SK-N-SH (cell line): ENCODE measurements around the gene INPP5B. TPM values are rescaled to one million over a fixed set of nuclear protein-coding genes. Genes with fewer than 3 reads are reported as not detected.

Experiments
- CTCF ChIA-PET: fragments of 300-600, 350-600 bp; formaldehyde crosslinking; extraction: SDS; loops from one replicate; lab custom pipeline; 2021; lab: Yijun Ruan, JAX
- POLR2A ChIA-PET: fragments of 350-600 bp; sonication (Branson Sonifier 250); formaldehyde crosslinking; extraction: SDS; loops from one replicate; lab custom pipeline; 2020; ENCODE audit warnings: antibody characterized with exemption, inconsistent platforms; lab: Yijun Ruan, JAX
- DNase-seq: peaks from one replicate; pipeline ENCODE4 v3.0.0; 2012
- H2AFZ ChIP-seq: fragments of 200-600 bp; sonication (generic); 2 replicates; pipeline ENCODE4 v1.8.1; 2016; ENCODE audit warnings: antibody characterized with exemption, mild to moderate bottlenecking, low read depth
- H3F3A ChIP-seq: fragments of 200-600 bp; sonication (generic); replicated peaks from 2 replicates; pipeline ENCODE3; 2016; ENCODE audit warnings: antibody characterized with exemption, mild to moderate bottlenecking; ENCODE audit not compliant: insufficient read depth
- H3K27ac ChIP-seq, 2 experiments: fragments of 200-500 bp in 1 of 2; fragments of 200-600 bp in 1 of 2; sonication (Bioruptor generic) in 1 of 2; sonication (generic), shearing (Covaris generic) in 1 of 2; 2 replicates each; pipeline versions ENCODE4 v1.5.1 to v1.6.1; 2014 to 2016; ENCODE audit warnings: low read depth in 2 of 2, inconsistent platforms in 1 of 2, low read length in 1 of 2, mild to moderate bottlenecking in 1 of 2, mixed read lengths in 1 of 2
- H3K27me3 ChIP-seq: fragments of 200-600 bp; sonication (generic), shearing (Covaris generic); 2 replicates; pipeline ENCODE4 v1.6.1; 2016; ENCODE audit warnings: mixed run types; ENCODE audit not compliant: insufficient read depth
- H3K36me3 ChIP-seq, 2 experiments: fragments of 200-500 bp in 1 of 2; fragments of 200-600 bp in 1 of 2; sonication (Bioruptor generic) in 1 of 2; sonication (generic) in 1 of 2; replicated peaks in 1 of 2; 2 replicates each; pipeline versions ENCODE3 to v1.5.1; 2014 to 2016; ENCODE audit warnings: low read length in 1 of 2, mild to moderate bottlenecking in 1 of 2; ENCODE audit not compliant: insufficient read depth in 2 of 2, control insufficient read depth in 1 of 2
- H3K4me1 ChIP-seq, 2 experiments: fragments of 200-500 bp in 1 of 2; fragments of 200-600 bp in 1 of 2; sonication (Bioruptor generic) in 1 of 2; sonication (generic), shearing (Covaris generic) in 1 of 2; 2 replicates each; pipeline versions ENCODE4 v1.5.1 to v1.6.1; 2014 to 2016; ENCODE audit warnings: low read depth in 1 of 2, low read length in 1 of 2, mixed run types in 1 of 2; ENCODE audit not compliant: insufficient read depth in 2 of 2, control insufficient read depth in 1 of 2
- H3K4me2 ChIP-seq: fragments of 200-600 bp; sonication (generic), shearing (Covaris generic); 2 replicates; pipeline ENCODE4 v1.6.1; 2017; ENCODE audit warnings: mixed run types
- H3K4me3 ChIP-seq, 2 experiments: fragments of 200-500 bp in 1 of 2; fragments of 200-600 bp in 1 of 2; sonication (Bioruptor generic) in 1 of 2; sonication (generic), shearing (Covaris generic) in 1 of 2; 2 replicates each; pipeline versions ENCODE4 v1.5.1 to v1.8.1; 2014 to 2016; ENCODE audit warnings: low read depth in 2 of 2, inconsistent platforms in 1 of 2, low read length in 1 of 2, mild to moderate bottlenecking in 1 of 2, mixed read lengths in 1 of 2, moderate library complexity in 1 of 2
- H3K79me2 ChIP-seq: fragments of 200-600 bp; sonication (generic); 2 replicates; pipeline ENCODE4 v1.8.1; 2017; ENCODE audit warnings: mild to moderate bottlenecking; ENCODE audit not compliant: insufficient read depth
- H3K9ac ChIP-seq: fragments of 200-600 bp; sonication (generic); 2 replicates; pipeline ENCODE4 v1.6.1; 2017; ENCODE audit warnings: mixed run types
- H3K9me2 ChIP-seq: fragments of 200-600 bp; sonication (generic); 2 replicates; pipeline ENCODE4 v1.6.1; 2017; ENCODE audit warnings: mixed run types
- H3K9me3 ChIP-seq: fragments of 200-600 bp; sonication (generic); 2 replicates; pipeline ENCODE4 v1.6.1; 2017; ENCODE audit warnings: mixed run types, mild to moderate bottlenecking, moderate library complexity
- H4K20me1 ChIP-seq: fragments of 200-600 bp; sonication (generic); 2 replicates; pipeline ENCODE4 v1.6.1; 2017; ENCODE audit warnings: mild to moderate bottlenecking, mixed run types; ENCODE audit not compliant: insufficient read depth
- EZH2phosphoT487 ChIP-seq: fragments of 200-600 bp; sonication (generic); IDR thresholded peaks from 2 replicates; pipeline ENCODE4 v1.6.1; 2017; ENCODE audit warnings: low read depth, mixed run types, mild to moderate bottlenecking, antibody characterized with exemption, moderate library complexity, borderline replicate concordance
- JUND ChIP-seq: IDR thresholded peaks from 2 replicates; pipeline ENCODE4 v1.4.0; 2012
- MXI1 ChIP-seq: IDR thresholded peaks from 2 replicates; pipeline ENCODE4 v1.6.1; 2012; ENCODE audit warnings: mild to moderate bottlenecking, low read depth, low read length, improper control_type of control experiment
- POLR2AphosphoS5 ChIP-seq: IDR thresholded peaks from 2 replicates; pipeline ENCODE4 v1.6.1; 2012; ENCODE audit warnings: low read depth, low read length
- RCOR1 ChIP-seq: fragments of 150-350 bp; IDR thresholded peaks from 2 replicates; pipeline ENCODE4 v1.6.1; 2017; ENCODE audit warnings: antibody characterized with exemption, low read length
- REST ChIP-seq: IDR thresholded peaks from 2 replicates; pipeline ENCODE4 v1.6.1; 2012; ENCODE audit warnings: mild to moderate bottlenecking, low read depth, low read length, moderate library complexity
- RFX5 ChIP-seq: IDR thresholded peaks from 2 replicates; pipeline ENCODE4 v1.6.1; 2012; ENCODE audit warnings: mild to moderate bottlenecking, improper control_type of control experiment, low read length
- SIN3A ChIP-seq: IDR thresholded peaks from 2 replicates; pipeline ENCODE4 v1.6.1; 2012; ENCODE audit warnings: low read depth, mild to moderate bottlenecking, low read length, moderate library complexity, borderline replicate concordance
- SMC3 ChIP-seq: IDR thresholded peaks from 2 replicates; pipeline ENCODE4 v1.6.1; 2012; ENCODE audit warnings: low read depth, low read length, improper control_type of control experiment
- ZBTB33 ChIP-seq: IDR thresholded peaks from 2 replicates; pipeline ENCODE4 v1.4.0; 2012; ENCODE audit warnings: low read depth, borderline replicate concordance
- WGBS: methylation state at CpG from one replicate; pipeline ENCODE4 v1.1.6; 2017; ENCODE audit warnings: low lambda C conversion rate; 5-methylcytosine and 5-hydroxymethylcytosine counted together
- polyA plus RNA-seq, 3 experiments: library from polyadenylated mRNA; depleted of rRNA; stranded (reverse); fragments of >200 nt; gene quantifications; 2 replicates each; pipeline ENCODE4 v1.2.3, GENCODE V29; 2012
- TF ChIP-seq, protein P1 (sequence below): fragments of 150-350 bp; IDR thresholded peaks from 2 replicates; pipeline ENCODE4 v1.6.1; 2016; ENCODE audit warnings: mild to moderate bottlenecking, low read depth, low read length
- TF ChIP-seq, protein P2 (sequence below): IDR thresholded peaks from 2 replicates; pipeline ENCODE4 v1.4.0; 2012; ENCODE audit warnings: low read depth

The INPP5B gene
- polyA plus RNA-seq, 1 of the 3 experiments (the other 2 are of a cell fraction) = 10.5 TPM

DNA sequence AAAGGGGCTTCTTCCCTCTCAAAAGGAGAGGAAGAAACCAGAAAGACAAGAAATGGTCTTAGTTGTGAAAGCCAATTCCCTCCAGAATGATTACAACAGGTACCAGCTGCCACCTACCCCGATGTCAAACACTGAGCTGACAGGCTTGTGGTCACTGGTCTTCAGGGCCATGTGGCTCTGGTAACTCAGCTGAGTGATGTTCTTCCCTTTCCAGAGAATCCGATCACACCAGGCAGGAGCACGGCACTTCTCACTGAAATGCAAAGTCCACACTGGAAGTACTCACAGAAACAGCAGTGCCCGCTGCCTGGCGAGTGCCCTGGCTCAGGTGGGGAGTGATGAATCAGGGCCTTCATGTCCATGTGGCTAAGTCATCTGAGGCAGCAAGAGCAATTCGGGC, 68.8 kb downstream of the INPP5B start:
- no peak overlapping the region for H3K27ac ChIP-seq
- H3K9me2 ChIP-seq = no peaks in the 10 kb centered on the region
- no peak for TF ChIP-seq RCOR1
- no peak for TF ChIP-seq SMC3
- TF ChIP-seq, protein P1, sequence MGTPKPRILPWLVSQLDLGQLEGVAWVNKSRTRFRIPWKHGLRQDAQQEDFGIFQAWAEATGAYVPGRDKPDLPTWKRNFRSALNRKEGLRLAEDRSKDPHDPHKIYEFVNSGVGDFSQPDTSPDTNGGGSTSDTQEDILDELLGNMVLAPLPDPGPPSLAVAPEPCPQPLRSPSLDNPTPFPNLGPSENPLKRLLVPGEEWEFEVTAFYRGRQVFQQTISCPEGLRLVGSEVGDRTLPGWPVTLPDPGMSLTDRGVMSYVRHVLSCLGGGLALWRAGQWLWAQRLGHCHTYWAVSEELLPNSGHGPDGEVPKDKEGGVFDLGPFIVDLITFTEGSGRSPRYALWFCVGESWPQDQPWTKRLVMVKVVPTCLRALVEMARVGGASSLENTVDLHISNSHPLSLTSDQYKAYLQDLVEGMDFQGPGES = no peak
- TF ChIP-seq ZBTB33 = no peak
- TF ChIP-seq REST = no peak
- TF ChIP-seq SIN3A = no peak
- TF ChIP-seq JUND = no peak
- no peak for TF ChIP-seq POLR2AphosphoS5
- no peak for TF ChIP-seq EZH2phosphoT487
- TF ChIP-seq MXI1 = no peak
- no peak for TF ChIP-seq RFX5
- TF ChIP-seq, protein P2, sequence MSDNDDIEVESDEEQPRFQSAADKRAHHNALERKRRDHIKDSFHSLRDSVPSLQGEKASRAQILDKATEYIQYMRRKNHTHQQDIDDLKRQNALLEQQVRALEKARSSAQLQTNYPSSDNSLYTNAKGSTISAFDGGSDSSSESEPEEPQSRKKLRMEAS = no peak
- H3K36me3 ChIP-seq = peaks cover 52 to 56% of the 10 kb centered on the region in 2 experiments
- H3F3A ChIP-seq = no peaks in the 10 kb centered on the region
- CTCF ChIA-PET = interaction anchor here (1.6 kb wide), 1 partner anchor 18 kb away, joined by 7 read pairs; no protein-coding TSS in a partner anchor
- no peak overlapping the region for H2AFZ ChIP-seq
- H3K4me2 ChIP-seq = no peak overlapping the region
- no peaks in the 10 kb centered on the region for H3K79me2 ChIP-seq
- no peak overlapping the region for H3K9ac ChIP-seq
- POLR2A ChIA-PET = no interaction called here
- H3K4me1 ChIP-seq = no peaks in the 10 kb centered on the region
- WGBS = 91% methylated on average over 6 of the region's 6 CpGs
- H3K27me3 ChIP-seq = no peaks in the 10 kb centered on the region
- H3K4me3 ChIP-seq = no peak overlapping the region
- H4K20me1 ChIP-seq = no peaks in the 10 kb centered on the region
- no peak for DNase-seq
- H3K9me3 ChIP-seq = no peaks in the 10 kb centered on the region
